GM21367 (cell line): Measurements from ENCODE around the gene VAV2.

ENCODE experiments used
- ATAC-seq: cut with Tn5 transposase; IDR thresholded peaks from one replicate; pipeline ENCODE4 v1.9.1; 2021; ENCODE audit not compliant: unreplicated experiment

The VAV2 gene

DNA sequence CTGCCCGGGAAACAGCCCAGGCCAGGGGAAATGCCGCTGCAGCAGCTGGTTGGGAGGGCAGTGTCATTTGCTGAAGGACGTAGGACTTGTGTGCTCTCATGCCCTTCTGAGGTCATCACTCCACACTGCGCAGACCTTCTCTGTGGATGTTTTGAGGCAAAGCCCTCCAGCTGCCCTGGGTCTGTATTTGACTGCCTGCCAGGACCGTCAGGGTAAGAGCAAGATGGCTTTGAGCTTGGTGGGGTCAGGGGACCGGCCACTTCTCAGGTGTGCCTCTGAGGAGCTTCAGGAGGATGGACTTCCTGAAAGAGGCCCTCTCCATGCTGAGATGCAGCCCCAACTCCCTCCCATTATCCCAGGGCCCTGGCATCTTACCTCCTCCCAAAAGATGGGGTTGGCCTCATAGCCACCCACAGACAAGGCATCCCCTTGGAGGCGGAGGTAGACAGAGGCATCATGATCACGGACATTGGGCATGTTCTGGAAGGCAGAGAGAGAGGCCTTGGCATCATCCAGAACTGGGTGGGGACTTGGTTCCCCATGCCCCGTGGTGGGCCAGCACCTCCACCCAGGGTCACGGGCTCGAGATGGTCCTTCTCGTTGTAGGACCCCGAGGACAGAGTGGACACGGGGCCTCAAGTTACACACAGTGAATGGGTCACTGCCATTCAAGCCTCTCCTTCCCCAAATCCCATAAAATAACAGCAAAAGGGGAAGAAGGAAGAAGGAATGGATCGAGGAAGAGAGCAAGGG lies 273.4 kb downstream of the VAV2 start:
- no peak for ATAC-seq

DNA sequence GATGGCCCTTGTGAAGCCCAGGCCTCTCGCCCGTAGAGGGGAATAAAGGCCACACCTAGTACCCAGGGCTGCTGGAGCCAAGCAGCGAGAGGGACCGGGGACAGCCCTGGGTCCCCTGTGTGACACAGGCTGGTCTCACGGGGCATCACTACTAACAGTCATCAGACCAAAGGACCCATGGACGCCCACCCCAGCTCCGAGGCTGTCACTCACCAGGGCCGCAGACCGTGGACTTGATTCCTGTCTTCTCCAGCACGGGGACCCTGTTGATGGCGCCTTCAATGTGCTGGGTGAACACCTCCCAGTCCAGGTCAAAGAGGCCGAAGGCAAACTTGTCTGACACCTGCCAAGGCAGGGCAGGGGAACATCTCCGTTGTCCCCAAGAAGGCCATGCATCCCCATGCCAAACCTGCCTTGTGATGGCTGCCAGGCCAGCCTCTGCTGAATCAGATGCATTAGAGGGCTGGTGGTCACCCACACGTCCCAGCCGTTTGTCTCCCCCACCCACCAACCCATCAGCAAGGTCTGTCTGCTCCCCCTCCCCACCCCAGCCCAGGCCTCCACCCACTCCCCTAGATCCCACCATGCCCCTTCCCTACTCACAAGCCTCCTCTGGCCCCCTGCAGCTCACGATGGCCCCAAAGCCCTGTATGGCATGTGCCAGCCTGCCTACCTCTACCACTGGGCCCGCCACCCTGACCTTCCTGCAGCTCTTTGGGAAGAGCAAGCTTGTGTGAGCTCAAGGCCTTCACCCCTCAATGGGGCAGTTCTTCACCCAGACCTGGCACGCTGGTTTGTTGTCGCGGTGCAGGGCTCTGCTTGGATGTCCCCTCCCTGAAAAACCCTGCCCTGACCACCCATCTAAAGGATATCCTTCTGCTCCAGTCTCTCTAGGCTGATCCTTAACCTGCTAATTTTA lies 274.8 kb downstream of the VAV2 start:
- no peak for ATAC-seq

DNA sequence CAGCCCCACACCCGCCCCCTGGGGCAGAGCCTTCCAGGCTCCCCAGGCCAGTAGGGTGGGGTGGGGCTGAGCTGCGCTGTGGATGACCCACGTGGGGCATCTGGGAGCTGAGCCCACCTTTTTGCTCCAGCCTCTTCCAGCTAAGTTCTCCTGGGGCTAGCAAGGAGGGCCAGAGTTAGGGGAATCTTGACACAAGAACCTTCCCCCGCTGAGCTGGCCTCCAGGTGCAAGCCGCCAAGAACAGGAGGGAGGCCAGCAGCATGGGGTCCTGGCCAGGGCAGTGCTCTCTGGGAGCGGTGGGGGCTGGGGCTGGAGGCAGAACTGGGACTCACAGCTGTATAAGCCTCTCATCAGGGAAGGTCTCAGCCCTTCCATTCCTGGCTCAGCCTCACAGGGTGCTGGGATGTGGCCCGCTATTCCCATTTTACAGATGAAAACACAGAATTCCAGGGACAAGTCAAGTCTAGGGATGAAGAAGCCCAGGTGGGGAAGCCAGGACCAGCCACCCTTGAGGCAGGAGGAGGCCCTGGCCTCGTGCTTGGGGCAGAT lies 275.5 kb downstream of the VAV2 start:
- ATAC-seq: no peak

DNA sequence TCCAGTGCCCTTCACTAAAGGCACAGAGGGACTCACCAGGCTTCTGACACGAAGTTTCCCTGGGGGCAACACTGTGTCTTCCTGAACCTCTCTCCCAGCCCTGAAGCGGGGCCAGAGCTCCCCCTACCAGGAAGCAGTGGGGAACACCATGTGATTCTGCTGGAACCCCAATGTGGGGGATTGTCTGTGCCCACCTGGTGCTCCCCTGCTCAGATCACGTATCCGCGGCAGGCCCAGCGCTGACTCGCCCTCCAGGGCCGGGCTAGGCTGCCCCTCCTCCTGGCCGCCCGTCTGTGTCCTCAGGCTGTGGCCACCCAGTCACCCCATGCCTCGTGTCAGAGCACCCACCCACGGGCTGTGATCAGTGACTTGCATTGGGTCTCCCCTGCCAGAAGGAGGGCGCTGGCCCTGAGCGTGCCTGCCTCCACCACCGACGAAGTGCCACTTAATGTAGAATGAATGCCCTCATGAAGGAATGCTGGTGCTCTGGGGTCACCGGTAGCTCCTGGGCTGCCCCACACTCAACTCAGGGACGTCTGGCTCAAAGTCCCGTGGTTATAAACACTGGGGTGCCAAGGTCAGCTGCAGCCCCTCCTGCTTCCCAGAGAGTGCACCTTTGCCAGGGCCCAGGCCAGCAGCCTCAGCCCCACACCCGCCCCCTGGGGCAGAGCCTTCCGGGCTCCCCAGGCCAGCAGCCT lies 276.1 kb downstream of the VAV2 start:
- no peak for ATAC-seq

DNA sequence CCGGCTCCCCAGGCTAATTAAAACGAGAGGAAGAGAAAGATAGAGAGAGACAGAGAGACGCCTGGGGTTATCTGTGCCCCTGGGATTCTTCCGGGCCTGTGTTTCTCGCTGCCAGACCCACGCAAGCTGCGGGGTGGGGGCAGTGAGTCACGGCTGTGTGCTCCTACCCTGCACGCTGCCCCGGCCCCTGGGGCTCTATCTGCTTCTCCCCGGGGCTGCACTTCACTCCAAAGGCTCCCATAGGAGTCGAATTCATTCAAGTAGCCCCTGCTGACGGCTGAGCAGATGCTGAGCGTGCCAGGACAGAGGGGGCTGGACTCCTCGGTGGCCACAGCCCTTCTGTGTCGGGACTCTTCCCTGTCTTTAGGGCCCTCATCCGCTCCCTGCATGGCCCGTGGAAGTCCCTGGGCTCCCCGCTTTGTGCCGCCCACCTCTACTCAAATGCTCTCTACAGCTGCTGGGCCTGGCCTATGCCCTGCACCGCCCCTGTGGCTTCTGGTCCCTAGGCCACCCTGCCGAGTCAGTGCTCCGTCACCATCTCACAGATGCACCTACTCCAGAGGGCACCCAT lies 276.7 kb downstream of the VAV2 start:
- ATAC-seq: no peak

DNA sequence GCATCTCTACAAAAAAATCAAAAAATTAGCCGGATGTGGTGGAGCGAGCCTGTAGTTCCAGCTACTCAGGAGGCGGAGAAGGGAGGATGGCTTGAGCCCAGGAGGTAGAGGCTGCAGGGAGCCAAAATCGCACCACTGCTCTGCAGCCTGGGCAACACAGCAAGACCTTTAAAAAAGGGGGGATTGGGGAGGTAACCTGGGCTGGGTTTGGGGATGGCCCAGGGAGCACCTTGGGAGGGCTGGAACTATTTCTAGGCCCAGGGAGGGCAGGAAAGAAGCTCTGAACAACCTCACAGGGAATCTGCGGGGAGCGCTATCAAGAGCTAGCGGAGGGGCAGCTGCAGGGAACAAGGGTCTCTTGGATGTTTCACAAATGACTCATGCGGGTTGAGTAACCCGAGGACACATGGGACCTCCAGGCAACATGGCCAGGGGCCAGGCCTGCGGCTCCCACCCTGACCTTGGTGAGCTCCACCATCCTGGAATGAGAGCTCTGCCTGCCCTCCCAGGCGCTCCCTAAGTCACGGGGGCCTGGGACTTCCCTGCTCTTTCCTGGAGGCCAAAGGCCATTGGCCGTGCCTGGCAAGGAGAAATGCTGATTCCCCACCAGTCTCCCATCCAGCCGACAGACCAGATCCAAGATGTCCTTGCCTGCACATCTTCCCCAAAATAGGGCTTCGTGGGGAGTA lies 277.4 kb downstream of the VAV2 start:
- ATAC-seq: no peak

DNA sequence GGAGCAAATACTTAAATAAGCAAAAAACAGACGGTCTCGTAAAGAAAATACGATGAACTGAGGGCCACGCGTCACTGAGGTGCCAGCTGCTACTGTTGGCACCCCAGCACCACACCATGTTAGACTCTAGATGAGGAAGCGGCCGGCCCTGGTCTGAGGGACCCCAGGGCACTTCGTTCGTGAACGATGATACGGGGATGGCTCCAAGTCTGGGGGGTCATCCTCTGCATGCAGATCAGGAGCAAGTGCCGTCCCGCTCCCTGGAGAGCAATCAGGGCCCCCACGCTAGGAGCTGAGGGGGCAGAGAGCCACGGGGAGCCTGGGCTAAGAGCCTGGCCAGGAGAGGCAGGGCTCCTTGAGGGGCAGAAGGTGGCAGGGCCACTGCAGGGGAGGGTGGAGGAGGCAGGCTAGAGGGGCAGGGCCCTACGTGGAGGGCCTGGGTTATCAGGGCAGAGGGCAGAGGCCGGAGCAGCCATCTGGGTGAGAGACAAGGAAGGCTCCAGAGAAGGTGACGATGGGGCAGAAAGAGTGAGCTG lies 278.1 kb downstream of the VAV2 start:
- ATAC-seq: no peak

DNA sequence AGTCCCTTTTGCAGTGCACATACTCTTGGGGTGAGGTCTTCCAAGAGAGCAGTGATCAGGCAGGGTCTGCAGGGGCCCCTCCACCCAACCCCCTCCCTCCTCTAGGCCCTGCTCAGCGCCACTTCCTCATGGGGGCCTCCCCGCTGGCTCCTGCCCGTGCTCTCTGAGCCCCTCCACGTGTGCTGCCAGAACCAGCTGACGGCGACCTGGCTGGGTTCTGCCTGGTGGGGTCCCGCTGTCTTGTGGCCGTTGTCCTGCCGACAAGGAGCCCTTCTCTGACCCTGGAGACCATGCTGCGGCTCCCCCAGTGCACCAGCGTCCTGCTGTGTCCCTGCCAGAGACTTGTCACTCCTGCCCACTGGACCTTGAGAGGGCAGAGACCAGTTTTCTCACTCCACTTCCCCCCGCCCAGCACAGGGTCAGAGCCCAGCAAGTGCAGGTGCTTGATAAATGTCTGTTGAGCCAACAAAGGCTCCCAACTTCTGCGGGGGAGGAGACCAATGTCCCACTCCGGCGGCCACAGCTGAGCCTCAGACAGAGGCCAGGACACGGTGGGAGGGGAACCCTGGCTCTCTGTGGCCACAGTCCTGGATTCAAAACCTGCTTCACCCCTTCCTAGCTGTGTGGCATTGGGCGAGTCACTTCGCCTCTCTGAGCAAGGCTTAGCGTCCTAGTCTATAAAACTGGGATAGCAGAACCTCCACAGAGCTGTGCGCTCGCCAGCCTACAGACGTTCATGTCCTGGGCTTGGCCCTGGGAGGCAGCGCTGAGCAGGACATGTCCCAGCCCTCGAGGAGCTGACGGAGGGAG lies 278.8 kb downstream of the VAV2 start:
- ATAC-seq: no peak

DNA sequence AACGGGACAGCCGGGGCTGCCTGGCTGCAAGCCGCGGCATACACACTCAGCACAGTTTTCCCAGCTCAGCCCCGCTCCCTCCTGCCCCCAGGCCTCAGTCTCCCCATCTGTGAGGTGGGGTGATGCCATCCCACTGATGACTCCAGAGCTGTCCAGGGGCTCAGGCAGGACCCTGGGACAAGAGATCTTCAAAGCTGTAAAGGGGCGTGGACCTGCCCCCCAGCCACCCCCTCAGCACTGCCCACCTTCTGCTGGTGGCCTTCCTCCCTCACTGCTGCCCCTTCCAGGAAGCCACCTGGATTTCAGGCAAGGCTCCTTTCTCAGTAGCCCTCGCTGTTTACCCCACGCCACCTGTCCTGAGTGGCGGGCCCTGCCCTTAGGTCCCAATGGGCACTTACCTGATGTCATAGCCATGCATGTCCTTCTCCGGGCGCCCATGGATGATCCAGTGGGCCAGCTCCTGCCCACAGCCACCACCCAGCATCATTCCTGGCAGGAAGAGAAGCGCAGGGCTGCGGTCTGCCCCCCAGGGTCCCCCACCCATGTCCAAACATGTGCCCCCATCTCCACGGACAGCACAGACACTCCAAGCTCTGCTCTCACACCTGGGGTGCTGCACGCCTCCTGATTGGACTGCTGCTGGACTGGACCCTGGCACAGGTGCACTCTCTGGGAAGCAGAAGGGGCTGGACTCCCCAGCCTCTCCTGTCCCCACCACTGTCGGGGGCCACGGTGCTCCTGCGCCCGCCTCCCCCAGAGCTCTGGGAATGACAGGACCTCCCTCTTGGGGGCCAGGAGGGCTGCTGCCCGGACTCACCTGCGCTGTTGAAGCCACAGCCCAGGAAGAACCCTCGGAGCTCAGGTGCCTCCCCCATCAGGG lies 279.7 kb downstream of the VAV2 start:
- no peak for ATAC-seq
